HepG2 (cell line): ENCODE results near the gene CTRL. TPM values are rescaled to one million over a fixed set of nuclear protein-coding genes. Genes with fewer than 3 reads are reported as not detected.

ENCODE experiments used
- AHR ChIP-seq: IDR thresholded peaks from 2 replicates; pipeline ENCODE4 v1.6.1; 2018; ENCODE audit warnings: missing genetic modification reagents, missing compliant biosample characterization
- HINFP ChIP-seq: sonication (generic); formaldehyde crosslinking; IDR thresholded peaks from 2 replicates; pipeline ENCODE4 v1.4.0; 2020; ENCODE audit warnings: low read depth, mild to moderate bottlenecking, missing genetic modification reagents
- JUN ChIP-seq: sonication (generic); formaldehyde crosslinking; IDR thresholded peaks from 2 replicates; pipeline ENCODE4 v1.4.0; 2020; ENCODE audit warnings: mild to moderate bottlenecking, missing genetic modification reagents
- KLF11 ChIP-seq: IDR thresholded peaks from 2 replicates; pipeline ENCODE4 v1.6.1; 2016; ENCODE audit warnings: missing compliant biosample characterization
- RBM39 ChIP-seq: fragments of 200-400 bp; formaldehyde crosslinking; IDR thresholded peaks from one replicate; pipeline ENCODE4 v1.6.1; 2018; ENCODE audit warnings: antibody characterized with exemption, mild to moderate bottlenecking, low read depth, low read length; ENCODE audit not compliant: poor library complexity, severe bottlenecking
- THAP7 ChIP-seq: sonication (generic); formaldehyde crosslinking; IDR thresholded peaks from 2 replicates; pipeline ENCODE4 v1.8.1; 2023; ENCODE audit warnings: mild to moderate bottlenecking, missing genetic modification reagents
- ZBTB3 ChIP-seq: sonication (generic); formaldehyde crosslinking; IDR thresholded peaks from 2 replicates; pipeline ENCODE4 v1.4.0; 2020; ENCODE audit warnings: low read depth, mild to moderate bottlenecking, moderate library complexity, missing genetic modification reagents, borderline replicate concordance
- ZFP91 ChIP-seq: sonication (generic); formaldehyde crosslinking; IDR thresholded peaks from 2 replicates; pipeline ENCODE4 v1.9.0; 2022; ENCODE audit warnings: missing genetic modification reagents, mild to moderate bottlenecking, borderline replicate concordance
- ZHX1 ChIP-seq: sonication (generic); formaldehyde crosslinking; IDR thresholded peaks from 2 replicates; pipeline ENCODE4 v1.8.1; 2022; ENCODE audit warnings: low read depth, mild to moderate bottlenecking, missing genetic modification reagents
- ZNF646 ChIP-seq: sonication (generic); formaldehyde crosslinking; IDR thresholded peaks from 2 replicates; pipeline ENCODE4 v1.9.0; 2021; ENCODE audit warnings: mild to moderate bottlenecking, missing genetic modification reagents
- ZUFSP ChIP-seq: sonication (generic); formaldehyde crosslinking; IDR thresholded peaks from 2 replicates; pipeline ENCODE4 v1.9.0; 2021; ENCODE audit warnings: missing genetic modification reagents, mild to moderate bottlenecking, borderline replicate concordance
- polyA plus RNA-seq, 8 experiments: library from polyadenylated mRNA; depleted of rRNA in 3 of 8; stranded (reverse) in 7 of 8; unstranded in 1 of 8; fragments of >200 nt; fragmentation: Illumina TruSeq in 4 of 8; extraction: Trizol in 4 of 8; gene quantifications; 2 replicates each; pipeline versions ENCODE4 v1.2.1 to v1.2.3, GENCODE V29; 2011 to 2016; ENCODE audit warnings: low read depth in 4 of 8, missing spikeins in 1 of 8, mixed read lengths in 1 of 8; ENCODE audit not compliant: insufficient read depth in 1 of 8
- total RNA-seq, 5 experiments: library from RNA; depleted of rRNA; stranded (reverse); fragments of >200 nt; fragmentation: Illumina TruSeq; extraction: Trizol; gene quantifications; 2 replicates each; pipeline ENCODE4 v1.2.3, GENCODE V29; 2016; ENCODE audit warnings: low read depth in 1 of 5

The CTRL gene
- total and polyA plus RNA-seq, 2 of the 13 experiments (the other 11 are each of a cell fraction or from before 2014, with no cell fraction given) = 1.9 to 2.7 TPM

GRCh38 chr16:67943619-67944504 is 12.2 kb upstream of the CTRL start, which contains the start of gene LCAT (continued):
- TF ChIP-seq ZNF646 (CRISPR knock-in tag) (no peak), HINFP (CRISPR knock-in tag) (no peak; the same call in 1 of the 2 replicates), ZHX1 (CRISPR knock-in tag) (no peak; the same call in none of the 2 replicates), JUN (CRISPR knock-in tag) (peak; percentile 47; the same call in 1 of the 2 replicates), ZUFSP (CRISPR knock-in tag) (no peak), RBM39 (peak; percentile 94), THAP7 (CRISPR knock-in tag) (peak; percentile 64; the same call in 1 of the 2 replicates), KLF11 (CRISPR knock-in tag) (no peak), AHR (CRISPR knock-in tag) (peak; percentile 80), ZFP91 (CRISPR knock-in tag) (peak; percentile 86; the same call in 1 of the 2 replicates), ZBTB3 (CRISPR knock-in tag) (no peak)
